Measurements from ENCODE around the gene VAV2.
"Not testable (repeated sequence)": the region's sequence is repeated elsewhere in the genome, so short reads cannot be mapped to it uniquely, and the experiment has no call there.

VAV2 gene

GRCh38 chr9:133777068-133777791, 214.9 kb downstream of the VAV2 start:
- no peak for DNase-seq

- DNase-seq: no peak
Measured at GRCh38 chr9:133775951-133776905, 215.9 kb downstream of the VAV2 start.

- no peak for DNase-seq
Measured at GRCh38 chr9:133775291-133775690, 216.8 kb downstream of the VAV2 start.

GRCh38 chr9:133774799-133775198, 217.3 kb downstream of the VAV2 start:
- no peak for DNase-seq

- DNase-seq: no peak
Measured at GRCh38 chr9:133773889-133774655, 218.1 kb downstream of the VAV2 start.

GRCh38 chr9:133772581-133772980, 219.5 kb downstream of the VAV2 start:
- no peak for DNase-seq

GRCh38 chr9:133771486-133772482, 220.3 kb downstream of the VAV2 start:
- no peak for DNase-seq

GRCh38 chr9:133770076-133770777, 221.9 kb downstream of the VAV2 start:
- DNase-seq: no peak

GRCh38 chr9:133769511-133770075, 222.5 kb downstream of the VAV2 start:
- DNase-seq: no peak

GRCh38 chr9:133768859-133769510, 223.1 kb downstream of the VAV2 start:
- no peak for DNase-seq

GRCh38 chr9:133768371-133768858, 223.7 kb downstream of the VAV2 start:
- DNase-seq: no peak

- no peak for DNase-seq
Measured at GRCh38 chr9:133767625-133768024, 224.5 kb downstream of the VAV2 start.

- DNase-seq: no peak
Measured at GRCh38 chr9:133767008-133767407, 225.1 kb downstream of the VAV2 start.

- not testable (repeated sequence) for DNase-seq
Measured at GRCh38 chr9:133766234-133766633, 225.9 kb downstream of the VAV2 start.

- DNase-seq: no peak
Measured at GRCh38 chr9:133763272-133764183, 228.6 kb downstream of the VAV2 start.

- no peak for DNase-seq
Measured at GRCh38 chr9:133762488-133763271, 229.4 kb downstream of the VAV2 start.

- DNase-seq: no peak
Measured at GRCh38 chr9:133761641-133762248, 230.4 kb downstream of the VAV2 start.
